GM19328 (cell line): ENCODE measurements around the gene QDPR.
"Not testable (repeated sequence)": the region's sequence is repeated elsewhere in the genome, so short reads cannot be mapped to it uniquely, and the experiment has no call there.

Experiments used
- ATAC-seq: cut with Tn5 transposase; IDR thresholded peaks from one replicate; pipeline ENCODE4 v1.9.1; 2021; ENCODE audit warnings: mild to moderate bottlenecking, moderate library complexity; ENCODE audit not compliant: unreplicated experiment

Gene QDPR

DNA sequence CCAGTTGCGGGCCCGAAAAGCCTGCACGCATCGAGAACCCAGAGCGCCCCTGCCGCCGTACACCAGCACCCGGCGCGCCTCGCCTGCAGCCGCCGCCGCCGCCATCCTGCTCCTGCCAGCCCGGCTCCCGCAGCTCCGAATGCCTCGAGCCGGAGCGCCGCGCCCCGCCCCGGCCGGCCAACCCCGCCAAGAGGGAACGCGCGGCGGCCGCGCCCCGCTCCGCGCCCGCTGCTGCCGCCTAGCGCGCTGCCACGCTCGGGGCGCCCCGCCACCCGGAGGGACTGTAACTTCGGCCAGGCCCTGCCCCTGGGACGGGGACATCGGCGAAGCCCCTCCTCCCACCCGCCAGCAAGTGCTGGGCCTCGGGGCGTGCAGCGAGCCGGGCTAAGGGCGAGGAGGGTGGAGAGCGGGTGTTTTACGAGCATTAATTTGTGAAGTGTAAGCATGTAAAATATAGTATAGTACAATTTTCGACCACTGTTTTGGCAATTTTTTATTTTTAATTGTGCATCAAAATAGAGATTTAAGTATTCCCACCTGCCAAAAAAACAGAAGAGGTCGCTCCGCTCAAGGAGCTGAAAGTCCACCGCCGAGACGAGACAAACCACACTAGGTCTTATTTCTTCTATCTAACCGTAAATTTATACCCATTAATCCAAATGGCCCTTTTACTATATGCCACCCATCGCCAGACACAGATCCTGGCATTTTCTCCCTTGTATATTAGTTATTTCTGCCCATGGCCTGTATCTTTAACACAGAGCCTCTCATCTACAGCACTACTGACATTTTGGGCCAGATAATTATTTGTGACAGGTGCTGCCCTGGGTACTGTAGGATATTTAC is at the start of gene QDPR:
TSS of gene QDPR (minus strand) at position 141 of the 846 bp plus-strand sequence. CDS start at position 105, 36 bp downstream.
- peak; percentile 94 for ATAC-seq

- no peak for ATAC-seq
Measured at GRCh38 chr4:17561195-17561909, 49.5 kb upstream of the QDPR start.

GRCh38 chr4:17560065-17560673 is 48.3 kb upstream of the QDPR start:
- ATAC-seq: no peak

- ATAC-seq: no peak
Measured at GRCh38 chr4:17559709-17560048, 47.8 kb upstream of the QDPR start.

DNA sequence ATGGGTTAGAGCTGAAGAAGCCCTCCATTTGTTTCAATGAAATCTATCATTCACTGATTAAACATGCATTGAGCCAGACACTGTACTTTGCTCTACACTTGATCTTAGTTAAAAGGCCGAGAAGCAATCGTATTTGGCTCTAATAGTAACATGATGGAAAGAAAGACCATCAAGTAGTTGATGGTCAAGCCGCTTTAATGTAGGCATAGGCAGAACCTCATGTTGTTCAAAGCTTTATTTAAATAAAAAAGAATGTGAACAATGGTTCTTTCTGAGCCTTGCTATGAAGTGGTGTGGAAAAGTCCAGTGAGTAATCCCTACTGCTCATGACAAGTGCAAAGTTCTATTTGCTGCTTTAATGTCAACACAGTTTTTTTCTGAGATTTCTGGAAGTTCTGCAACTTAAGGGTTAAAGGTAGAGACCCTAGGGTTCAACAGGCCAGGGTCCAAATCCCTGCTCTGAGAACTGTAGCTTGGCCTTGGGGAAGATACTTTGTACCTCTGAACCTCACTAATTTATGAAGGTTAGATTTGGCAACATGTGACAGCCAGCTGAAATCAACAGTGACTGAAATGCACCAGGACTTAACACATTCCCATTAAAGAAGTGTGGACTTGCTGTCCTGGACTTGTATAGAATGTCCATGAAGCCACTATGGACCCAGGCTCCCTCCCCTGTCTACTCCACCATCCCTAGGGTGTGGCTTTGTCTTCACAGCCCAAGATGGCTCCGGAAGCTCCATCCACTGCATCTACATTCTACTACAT is 47.2 kb upstream of the QDPR start:
- ATAC-seq: no peak

- ATAC-seq: no peak
Measured at GRCh38 chr4:17557880-17558279, 46.0 kb upstream of the QDPR start.

- ATAC-seq: no peak
Measured at GRCh38 chr4:17556498-17556897, 44.6 kb upstream of the QDPR start.

GRCh38 chr4:17554568-17554967 is 42.7 kb upstream of the QDPR start:
- no peak for ATAC-seq

- no peak for ATAC-seq
Measured at GRCh38 chr4:17552427-17552826, 40.5 kb upstream of the QDPR start.

DNA sequence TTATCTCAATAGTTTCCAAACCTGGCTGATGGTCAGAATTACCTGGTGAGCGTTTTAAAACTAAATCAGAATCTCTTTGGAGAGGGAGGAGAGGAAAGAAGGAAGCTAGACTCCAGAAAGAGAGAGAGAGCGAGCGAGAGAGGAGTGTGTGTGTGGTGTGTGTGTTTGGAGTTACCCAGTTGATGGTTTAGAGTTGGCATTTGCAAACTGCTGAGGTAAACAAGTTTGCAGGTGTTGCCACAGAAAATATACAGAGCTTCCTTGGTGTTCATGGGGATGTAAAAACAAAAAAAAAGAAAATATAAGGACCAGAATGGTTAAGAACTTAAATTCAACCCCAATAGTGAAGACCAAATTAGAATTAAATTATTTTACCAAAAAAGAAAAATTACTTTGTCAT is 38.7 kb upstream of the QDPR start:
- ATAC-seq: no peak

DNA sequence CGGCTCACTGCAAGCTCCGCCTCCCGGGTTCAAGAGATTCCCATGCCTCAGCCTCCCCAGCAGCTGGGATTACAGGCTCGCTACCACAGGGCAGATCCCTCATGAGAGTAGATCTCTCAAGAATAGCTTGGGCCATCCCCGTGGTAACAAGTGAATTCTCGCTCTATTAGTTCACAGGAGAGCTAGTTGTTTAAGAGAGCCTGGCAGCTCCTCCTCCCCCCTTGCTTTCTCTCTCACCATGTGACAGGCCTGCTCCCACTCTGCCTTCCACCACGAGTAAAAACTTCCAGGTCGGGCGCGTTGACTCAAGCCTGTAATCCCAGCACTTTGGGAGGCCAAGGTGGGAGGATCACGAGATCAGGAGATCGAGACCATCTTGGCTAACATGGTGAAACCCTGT is 34.8 kb upstream of the QDPR start:
- ATAC-seq: no peak

- no peak for ATAC-seq
Measured at GRCh38 chr4:17546222-17546621, 34.3 kb upstream of the QDPR start.

- ATAC-seq: no peak
Measured at GRCh38 chr4:17545374-17546140, 33.7 kb upstream of the QDPR start.

DNA sequence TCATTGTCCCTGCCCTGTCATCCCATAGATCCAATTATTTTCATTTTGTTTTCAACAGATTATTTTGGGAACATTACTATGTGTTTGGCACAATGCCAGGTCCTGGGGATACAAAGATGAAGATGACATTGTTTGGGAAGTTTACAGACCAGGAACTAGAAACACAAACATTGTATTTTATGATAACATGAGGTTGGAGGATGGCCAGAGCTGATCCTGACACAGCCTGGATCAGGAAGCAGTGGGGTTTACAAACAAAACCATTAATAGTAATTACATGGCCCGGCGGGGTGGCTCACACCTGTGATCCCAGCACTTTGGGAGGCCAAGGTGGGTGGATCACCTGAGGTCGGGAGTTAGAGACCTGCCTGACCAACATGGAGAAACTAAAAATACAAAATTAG is 32.9 kb upstream of the QDPR start:
- ATAC-seq: no peak

DNA sequence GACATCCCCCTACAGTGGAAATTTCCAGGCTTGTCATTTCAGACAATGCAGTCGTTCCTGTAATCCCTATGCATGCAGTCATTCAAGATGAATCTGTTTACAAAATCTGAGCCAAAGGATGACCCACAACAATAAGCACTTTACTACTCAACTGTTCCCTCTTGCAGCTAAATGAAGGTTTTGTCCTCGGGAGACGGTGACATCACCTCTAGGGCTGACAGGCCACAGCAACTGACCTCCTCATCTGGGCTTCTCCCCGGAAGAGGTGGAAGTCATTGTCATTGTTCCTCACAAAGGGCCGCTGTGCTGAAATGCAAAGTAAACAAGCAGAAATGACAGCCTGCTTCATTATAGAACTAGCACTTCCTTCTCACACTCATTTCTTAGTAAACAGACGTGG is 32.3 kb upstream of the QDPR start:
- no peak for ATAC-seq

DNA sequence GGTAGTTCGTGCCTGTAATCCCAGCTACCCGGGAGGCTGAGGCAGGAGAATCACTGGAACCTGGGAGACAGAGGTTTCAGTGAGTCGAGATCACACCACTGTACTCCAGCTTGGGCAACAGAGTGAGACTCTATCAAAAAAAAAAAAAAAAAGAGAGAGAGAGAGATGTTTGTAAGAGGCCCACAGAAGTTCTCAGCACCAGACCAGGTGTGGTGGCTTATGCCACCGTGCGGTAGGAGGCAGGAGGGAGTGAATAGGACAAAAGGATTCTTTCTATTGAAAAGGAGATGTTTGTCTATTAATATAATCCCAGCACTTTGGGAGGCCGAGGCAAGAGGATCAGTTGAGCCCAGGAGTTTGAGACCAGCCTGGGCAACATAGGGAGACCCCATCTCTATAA is 25.2 kb upstream of the QDPR start:
- ATAC-seq: not testable (repeated sequence)

GRCh38 chr4:17535906-17536305 is 24.0 kb upstream of the QDPR start:
- ATAC-seq: no peak

- ATAC-seq: no peak
Measured at GRCh38 chr4:17535242-17535641, 23.4 kb upstream of the QDPR start.

GRCh38 chr4:17534705-17535104 is 22.8 kb upstream of the QDPR start:
- no peak for ATAC-seq

GRCh38 chr4:17531538-17532285 is 19.8 kb upstream of the QDPR start:
- ATAC-seq: no peak
